Measurements from ENCODE around the gene TMEM72. TPM values are rescaled to one million over a fixed set of nuclear protein-coding genes. Genes with fewer than 3 reads are reported as not detected.

Gene TMEM72
- total and polyA plus RNA-seq, 2 of the 13 experiments (the other 11 are each of a cell fraction or from before 2014, with no cell fraction given), result 0.04 TPM; not detected in 1

- TF ChIP-seq FLYWCH1 (CRISPR knock-in tag; IDR thresholded peaks at IDR 0.05), result no peak
- TF ChIP-seq GABPB1 (CRISPR knock-in tag; IDR thresholded peaks at IDR 0.05), result peak; percentile 52
- peak; percentile 53; the same call in 1 of the 2 replicates for TF ChIP-seq ZNF546 (CRISPR knock-in tag; conservative IDR thresholded peaks at IDR 0.05)
- no peak for TF ChIP-seq SP140L (CRISPR knock-in tag; IDR thresholded peaks at IDR 0.05; ENCODE audit: borderline replicate concordance)
- no peak for TF ChIP-seq SOX13 (IDR thresholded peaks at IDR 0.05)
- peak in 1 of 2 experiments; percentile 16; a peak in 1 of 4 replicates for TF ChIP-seq SOX13 (CRISPR knock-in tag; conservative IDR thresholded peaks at IDR 0.05 in 1 of 2, IDR thresholded peaks at IDR 0.05 in 1 of 2)
- peak; percentile 99 for TF ChIP-seq STAG1 (CRISPR knock-in tag; IDR thresholded peaks at IDR 0.05)
- TF ChIP-seq GTF3A (CRISPR knock-in tag; conservative IDR thresholded peaks at IDR 0.05), result no peak
- 0 out of 2 replicates have a peak, but pooled peaks have one; percentile 17 for TF ChIP-seq HBP1 (CRISPR knock-in tag; IDR thresholded peaks at IDR 0.05; ENCODE audit: low read depth)
- no peak for TF ChIP-seq NR1H2 (CRISPR knock-in tag; IDR thresholded peaks at IDR 0.05; ENCODE audit: borderline replicate concordance, low read depth)
- TF ChIP-seq RFXAP (CRISPR knock-in tag; IDR thresholded peaks at IDR 0.05; ENCODE audit: borderline replicate concordance), result peak; percentile 25; the same call in 1 of the 2 replicates
- no peak for TF ChIP-seq AKNA (CRISPR knock-in tag; IDR thresholded peaks at IDR 0.05; ENCODE audit: borderline replicate concordance)
- peak; percentile 26; the same call in 1 of the 2 replicates for TF ChIP-seq MXD4 (CRISPR knock-in tag; IDR thresholded peaks at IDR 0.05)
- peak; percentile 61; the same call in 1 of the 2 replicates for TF ChIP-seq RXRA (CRISPR knock-in tag; IDR thresholded peaks at IDR 0.05)
- no peak for TF ChIP-seq ZNF142 (CRISPR knock-in tag; IDR thresholded peaks at IDR 0.05)
- 0 out of 4 replicates have a peak, but pooled peaks of 1 of the 2 experiments have one; percentile 41 for TF ChIP-seq KLF16 (CRISPR knock-in tag; IDR thresholded peaks at IDR 0.05)
Observed at GRCh38 chr10:44932517-44933450, 21.6 kb downstream of the TMEM72 start (continued).
